22Rv1 (cell line): Measurements from ENCODE around the gene AKAP6.
A peak's percentile ranks its signal among the peaks of the same experiment; 100 is the strongest.
"Not testable (repeated sequence)": the region's sequence is repeated elsewhere in the genome, so short reads cannot be mapped to it uniquely, and the experiment has no call there.

Experiments
- H3K27ac ChIP-seq: fragments of 450-650 bp; 2 replicates; pipeline ENCODE4 v1.5.1; 2017
- ZFX ChIP-seq: fragments of 450-650 bp; IDR thresholded peaks from 2 replicates; pipeline ENCODE4 v1.6.1; 2017; ENCODE audit warnings: antibody characterized with exemption, borderline replicate concordance
- TF ChIP-seq, protein P1 (sequence below): fragments of 450-650 bp; IDR thresholded peaks from 2 replicates; pipeline ENCODE4 v1.5.1; 2017; ENCODE audit warnings: mild to moderate bottlenecking

The AKAP6 gene

DNA sequence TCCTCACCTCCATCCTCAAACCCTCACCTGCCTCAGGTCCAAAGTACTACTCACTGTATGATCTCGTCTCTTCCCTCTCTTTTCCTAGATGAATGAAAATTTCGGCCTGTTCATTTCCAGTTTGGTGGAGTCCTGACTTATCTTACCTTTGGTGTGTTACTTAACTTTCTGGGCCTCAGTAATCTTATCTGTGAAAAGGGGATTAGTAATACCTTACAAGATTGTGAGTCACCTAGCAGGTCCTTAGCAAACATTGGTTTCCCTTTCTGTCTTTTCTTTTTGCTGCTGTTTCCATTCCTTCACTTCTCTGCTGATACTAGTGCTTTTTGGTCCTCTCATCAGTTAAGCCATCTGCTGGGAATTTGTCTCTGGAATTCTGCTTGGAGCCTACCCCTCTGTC is 52.8 kb downstream of the AKAP6 start:
- no peak overlapping the region for H3K27ac ChIP-seq
- TF ChIP-seq, protein P1, sequence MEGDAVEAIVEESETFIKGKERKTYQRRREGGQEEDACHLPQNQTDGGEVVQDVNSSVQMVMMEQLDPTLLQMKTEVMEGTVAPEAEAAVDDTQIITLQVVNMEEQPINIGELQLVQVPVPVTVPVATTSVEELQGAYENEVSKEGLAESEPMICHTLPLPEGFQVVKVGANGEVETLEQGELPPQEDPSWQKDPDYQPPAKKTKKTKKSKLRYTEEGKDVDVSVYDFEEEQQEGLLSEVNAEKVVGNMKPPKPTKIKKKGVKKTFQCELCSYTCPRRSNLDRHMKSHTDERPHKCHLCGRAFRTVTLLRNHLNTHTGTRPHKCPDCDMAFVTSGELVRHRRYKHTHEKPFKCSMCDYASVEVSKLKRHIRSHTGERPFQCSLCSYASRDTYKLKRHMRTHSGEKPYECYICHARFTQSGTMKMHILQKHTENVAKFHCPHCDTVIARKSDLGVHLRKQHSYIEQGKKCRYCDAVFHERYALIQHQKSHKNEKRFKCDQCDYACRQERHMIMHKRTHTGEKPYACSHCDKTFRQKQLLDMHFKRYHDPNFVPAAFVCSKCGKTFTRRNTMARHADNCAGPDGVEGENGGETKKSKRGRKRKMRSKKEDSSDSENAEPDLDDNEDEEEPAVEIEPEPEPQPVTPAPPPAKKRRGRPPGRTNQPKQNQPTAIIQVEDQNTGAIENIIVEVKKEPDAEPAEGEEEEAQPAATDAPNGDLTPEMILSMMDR, result no peak
- no peak for TF ChIP-seq ZFX

DNA sequence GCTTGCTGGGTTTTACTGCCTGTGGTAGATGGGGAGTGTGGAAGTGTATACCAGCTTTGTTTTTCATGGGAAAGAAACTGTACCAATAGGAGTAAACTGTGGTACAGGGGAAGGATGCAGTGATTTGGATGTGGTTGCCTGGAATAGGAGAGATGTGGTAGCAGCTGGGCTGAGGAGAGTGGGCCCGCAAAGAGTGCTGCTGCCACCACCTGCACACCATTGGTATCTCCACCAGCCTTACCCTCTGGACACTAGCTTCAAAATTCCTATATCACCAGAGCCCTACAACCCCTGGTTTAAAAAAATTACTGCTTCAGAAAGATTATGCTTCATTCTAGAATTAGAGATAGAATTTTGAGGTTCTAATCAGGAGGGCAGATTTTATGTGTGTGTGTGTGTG is 53.6 kb downstream of the AKAP6 start:
- H3K27ac ChIP-seq, result no peak overlapping the region
- no peak for TF ChIP-seq ZFX
- TF ChIP-seq, protein P1, result peak; percentile 55

DNA sequence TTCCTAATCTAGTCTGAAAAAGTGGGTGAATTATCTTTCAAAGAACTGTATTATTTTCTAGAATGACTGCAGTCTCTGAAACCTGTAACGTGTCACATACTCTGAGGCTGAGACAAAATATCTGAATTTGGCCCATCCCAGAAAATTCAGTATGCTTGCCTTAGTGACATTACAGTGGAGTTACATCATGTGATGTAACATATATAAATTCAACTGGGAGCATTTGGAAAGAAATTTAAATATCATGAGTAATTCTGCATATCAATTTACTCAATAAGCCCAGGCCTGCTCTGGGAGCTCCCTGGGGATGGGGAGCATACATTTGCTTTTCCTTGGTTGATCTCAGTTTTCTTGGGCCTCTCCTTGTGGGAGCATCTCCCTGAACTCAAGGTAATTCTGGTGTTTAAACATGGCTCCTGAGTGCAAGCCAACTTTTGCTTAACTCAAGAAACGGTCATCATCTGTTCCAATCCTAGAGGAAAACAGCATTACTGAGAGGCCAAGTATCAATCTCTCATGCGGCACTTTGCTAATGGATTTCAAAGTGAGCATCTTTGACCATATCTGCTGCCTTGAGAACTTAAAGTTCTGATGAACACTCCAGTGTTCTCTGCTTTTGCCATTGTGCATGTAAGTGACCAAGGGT is 54.4 kb downstream of the AKAP6 start:
- TF ChIP-seq ZFX, result no peak
- no peak overlapping the region for H3K27ac ChIP-seq

DNA sequence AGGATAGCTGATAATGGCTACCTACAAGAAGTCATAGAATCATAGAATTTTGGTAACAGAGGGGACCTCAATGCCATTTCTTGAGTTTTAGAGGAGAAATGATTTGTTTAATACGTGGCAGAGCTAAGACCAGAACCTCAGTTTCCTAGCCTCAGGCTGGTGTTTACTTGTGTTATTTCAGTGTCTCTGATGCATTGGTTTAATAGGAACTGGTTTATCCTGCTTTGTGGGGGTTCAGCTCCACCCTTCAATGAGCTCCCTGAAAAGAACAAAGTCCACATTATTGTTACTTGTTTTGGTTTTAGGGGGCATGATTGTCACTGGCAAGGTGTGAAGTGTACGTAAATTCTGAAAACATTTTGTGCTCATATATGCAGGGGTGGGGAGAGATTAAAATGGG is 55.4 kb downstream of the AKAP6 start:
- TF ChIP-seq ZFX, result no peak
- TF ChIP-seq, protein P1, result no peak
- H3K27ac ChIP-seq, result no peak overlapping the region

DNA sequence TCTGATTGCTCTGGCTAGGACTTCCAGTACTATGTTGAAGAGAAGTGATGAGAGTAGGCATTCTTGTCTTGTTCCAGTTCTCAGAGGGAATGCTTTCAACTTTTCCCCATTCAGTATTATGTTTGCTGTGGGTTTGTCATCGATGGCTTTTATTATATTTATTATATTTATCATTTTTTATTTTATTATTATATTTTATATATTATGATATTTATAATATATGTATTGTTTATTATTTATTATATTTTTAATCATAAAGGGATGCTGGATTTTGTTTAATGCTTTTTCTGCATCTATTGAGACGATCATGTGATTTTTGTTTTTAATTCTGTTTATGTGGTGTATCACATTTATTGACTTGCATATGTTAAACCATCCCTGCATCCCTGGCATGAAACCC is 58.2 kb downstream of the AKAP6 start:
- H3K27ac ChIP-seq, result not testable (repeated sequence)

DNA sequence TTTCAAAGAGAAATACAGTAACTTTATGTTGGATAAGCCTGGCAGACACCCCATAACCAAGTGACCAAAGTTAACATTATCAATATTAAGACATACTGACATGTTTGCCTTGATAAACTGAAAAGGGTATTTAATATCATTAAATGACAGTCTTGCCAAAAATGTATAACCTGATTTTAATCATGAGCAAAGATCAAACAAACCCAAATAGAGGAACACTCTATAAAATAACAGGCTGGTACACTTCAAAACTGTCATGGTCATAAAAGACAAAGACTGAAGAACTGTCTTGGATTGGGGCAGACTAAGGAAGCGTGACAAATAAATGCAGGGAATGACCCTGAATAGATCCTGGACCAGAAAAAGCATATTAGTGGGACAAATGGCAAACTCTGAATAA is 64.0 kb downstream of the AKAP6 start:
- no peak for TF ChIP-seq ZFX
- TF ChIP-seq, protein P1, result no peak
- H3K27ac ChIP-seq, result no peak overlapping the region

DNA sequence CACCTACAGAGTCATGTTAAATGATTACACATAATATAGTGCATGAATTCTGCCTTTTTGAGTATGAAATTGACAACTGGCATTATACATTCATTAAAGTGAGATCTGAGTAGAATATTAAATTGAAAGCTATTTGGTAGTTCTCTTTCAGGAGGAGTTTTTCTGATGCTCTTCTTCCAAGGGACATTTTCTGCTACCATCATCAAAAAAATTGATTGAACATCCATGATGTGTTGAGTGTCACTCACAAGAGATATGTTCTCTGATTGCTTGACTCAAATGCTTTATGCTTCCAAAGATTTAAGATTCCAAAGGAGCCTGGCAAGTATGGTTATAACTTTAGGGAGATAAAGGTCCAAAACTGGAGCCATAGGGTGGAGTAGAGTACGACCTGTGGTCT is 64.9 kb downstream of the AKAP6 start:
- H3K27ac ChIP-seq, result no peak overlapping the region

DNA sequence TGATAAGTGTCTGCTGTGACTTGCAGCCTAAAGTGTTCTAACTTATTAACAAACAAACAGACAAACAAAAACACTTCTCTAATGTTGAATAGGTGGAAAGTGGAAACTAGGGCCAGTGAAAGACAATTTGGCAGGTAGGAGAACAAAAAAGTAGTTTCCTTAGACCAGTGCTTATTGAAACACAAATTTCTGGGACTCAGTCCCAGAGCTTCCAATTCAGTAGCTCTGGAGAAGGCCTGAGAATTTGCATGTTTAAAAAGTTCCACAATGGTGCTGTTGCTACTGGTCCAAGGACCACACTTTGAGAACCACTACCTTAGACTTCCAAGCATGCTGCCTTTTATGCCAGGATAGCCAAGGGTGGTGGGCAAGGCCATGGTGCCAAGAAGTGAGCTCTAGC is 67.8 kb downstream of the AKAP6 start:
- H3K27ac ChIP-seq, result no peak overlapping the region
- TF ChIP-seq, protein P1, result no peak
- TF ChIP-seq ZFX, result no peak

More for the DNA sequence above, 64.9 kb downstream of the AKAP6 start:
- TF ChIP-seq ZFX, result no peak
- TF ChIP-seq, protein P1, result no peak
